BLaER1 treated with 17β-estradiol and CSF1 and Interleukin-3, amounts not matched to agents 10 nM and 100 nM (cell line): Measurements from ENCODE around the gene ODF2L.
A peak's percentile ranks its signal among the peaks of the same experiment; 100 is the strongest.

Experiments
- H3K27ac ChIP-seq, 11 experiments: shearing (Covaris generic); formaldehyde crosslinking; 2 replicates each; pipeline ENCODE4 v1.8.1; 2022
- H3K27me3 ChIP-seq, 11 experiments: shearing (Covaris generic); formaldehyde crosslinking; 2 replicates each; pipeline ENCODE4 v1.8.1; 2022
- H3K36me3 ChIP-seq, 11 experiments: shearing (Covaris generic); formaldehyde crosslinking; 2 replicates each; pipeline ENCODE4 v1.8.1; 2022
- H3K4me1 ChIP-seq, 10 experiments: shearing (Covaris generic); formaldehyde crosslinking; 2 replicates each; pipeline ENCODE4 v1.8.1; 2022
- H3K4me2 ChIP-seq, 11 experiments: shearing (Covaris generic); formaldehyde crosslinking; 2 replicates each; pipeline ENCODE4 v1.8.1; 2022
- H3K4me3 ChIP-seq, 10 experiments: shearing (Covaris generic); formaldehyde crosslinking; 2 replicates each; pipeline ENCODE4 v1.8.1; 2022
- H3K9ac ChIP-seq, 11 experiments: shearing (Covaris generic); formaldehyde crosslinking; 2 replicates each; pipeline ENCODE4 v1.8.1; 2022
- H3K9me3 ChIP-seq, 11 experiments: shearing (Covaris generic); formaldehyde crosslinking; replicated peaks in 1 of 11; 2 replicates each; pipeline ENCODE4 v1.8.1; 2022
- H4K20me1 ChIP-seq, 11 experiments: shearing (Covaris generic); formaldehyde crosslinking; 2 replicates each; pipeline ENCODE4 v1.8.1; 2022
- Cebpa-rat ChIP-seq, 11 experiments: shearing (Covaris generic); IDR thresholded peaks; 2 replicates each; pipeline ENCODE4 v1.8.1; 2022

The ODF2L gene

DNA sequence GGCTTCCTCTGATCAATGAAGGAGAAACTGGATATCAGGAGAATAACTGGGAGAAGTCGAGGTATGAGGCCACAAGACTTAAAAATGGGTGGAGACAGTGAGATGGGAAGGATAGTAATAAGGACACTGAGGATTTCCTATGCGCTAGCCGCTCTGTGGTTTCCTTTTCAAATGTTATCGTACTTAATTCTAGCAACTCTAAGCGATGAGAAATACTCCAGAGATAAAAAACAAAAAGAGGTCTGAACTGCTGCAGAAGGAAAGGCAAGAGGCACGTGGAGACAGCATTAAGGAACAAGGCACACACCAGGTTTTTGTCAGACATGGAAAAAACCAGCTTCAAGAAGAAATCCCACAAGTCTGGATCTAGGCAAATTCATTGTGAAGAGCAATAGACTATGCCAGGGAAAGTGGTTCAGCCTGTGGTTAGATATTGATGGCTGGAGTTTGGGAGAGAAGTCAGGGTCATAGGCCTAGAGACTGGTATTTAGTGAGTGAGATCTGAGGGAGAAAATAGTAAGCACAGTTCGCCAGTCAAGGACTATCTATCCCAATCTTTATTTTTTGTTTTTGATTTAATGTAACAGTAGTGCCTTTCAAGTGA, 33.1 kb upstream of the ODF2L start:
- peak overlapping the region; percentile 28 to 89 (median 76) for H3K4me2 ChIP-seq
- H4K20me1 ChIP-seq: no peaks in the 10 kb centered on the region
- H3K4me3 ChIP-seq: peak overlapping the region in 2 of 10 experiments; percentile 2 to 11; a peak in 3 of 20 replicates
- TF ChIP-seq Cebpa-rat (IDR thresholded peaks at IDR 0.05): no peak
- H3K27me3 ChIP-seq: no peaks in the 10 kb centered on the region
- H3K9ac ChIP-seq: peak overlapping the region in 9 of 11 experiments; percentile 18 to 82 (median 75); a peak in 16 of 22 replicates
- H3K27ac ChIP-seq: peak overlapping the region; percentile 10 to 95 (median 89)
- H3K9me3 ChIP-seq: no peaks in the 10 kb centered on the region; a peak in 1 of 22 replicates
- H3K36me3 ChIP-seq: no peaks in the 10 kb centered on the region
- H3K4me1 ChIP-seq: peaks cover 18 to 84% (median 45%) of the 10 kb centered on the region in 10 experiments

- Histone ChIP-seq H3K4me1 (peaks cover under 1 to 85% (median 10%) of the 10 kb centered on the region in 10 experiments; a peak in 19 of 20 replicates), H3K36me3 (no peaks in the 10 kb centered on the region), H3K27me3 (no peaks in the 10 kb centered on the region), H3K4me2 (peak within 1 kb of the TSS in 3 of 11 experiments; percentile 25 to 57 (median 46); a peak in 6 of 22 replicates), H3K9ac (no peak within 1 kb of the TSS), H3K27ac (no peak within 1 kb of the TSS), H3K9me3 (no peaks in the 10 kb centered on the region; a peak in 1 of 22 replicates), H4K20me1 (no peaks in the 10 kb centered on the region), H3K4me3 (no peak within 1 kb of the TSS)
- no peak for TF ChIP-seq Cebpa-rat (IDR thresholded peaks at IDR 0.05)
Observed at GRCh38 chr1:86423873-86424272, 27.8 kb upstream of the ODF2L start, which contains the start of gene CLCA2. Gene CLCA2, plus strand, starts transcription at chr1:86424171. Its CDS starts 77 bp downstream, at chr1:86424248.

- H3K36me3 ChIP-seq: no peaks in the 10 kb centered on the region
- peak overlapping the region in 3 of 11 experiments; percentile 25 to 57 (median 46); a peak in 6 of 22 replicates for H3K4me2 ChIP-seq
- no peaks in the 10 kb centered on the region; a peak in 1 of 22 replicates for H3K9me3 ChIP-seq
- peaks cover 0 to 84% (median 6%) of the 10 kb centered on the region in 10 experiments; a peak in 14 of 20 replicates for H3K4me1 ChIP-seq
- TF ChIP-seq Cebpa-rat (IDR thresholded peaks at IDR 0.05): no peak
- H3K27ac ChIP-seq: no peak overlapping the region
- H3K27me3 ChIP-seq: no peaks in the 10 kb centered on the region
- H3K4me3 ChIP-seq: no peak overlapping the region
- no peaks in the 10 kb centered on the region for H4K20me1 ChIP-seq
- no peak overlapping the region for H3K9ac ChIP-seq
Observed at GRCh38 chr1:86423473-86423872, 27.4 kb upstream of the ODF2L start.

DNA sequence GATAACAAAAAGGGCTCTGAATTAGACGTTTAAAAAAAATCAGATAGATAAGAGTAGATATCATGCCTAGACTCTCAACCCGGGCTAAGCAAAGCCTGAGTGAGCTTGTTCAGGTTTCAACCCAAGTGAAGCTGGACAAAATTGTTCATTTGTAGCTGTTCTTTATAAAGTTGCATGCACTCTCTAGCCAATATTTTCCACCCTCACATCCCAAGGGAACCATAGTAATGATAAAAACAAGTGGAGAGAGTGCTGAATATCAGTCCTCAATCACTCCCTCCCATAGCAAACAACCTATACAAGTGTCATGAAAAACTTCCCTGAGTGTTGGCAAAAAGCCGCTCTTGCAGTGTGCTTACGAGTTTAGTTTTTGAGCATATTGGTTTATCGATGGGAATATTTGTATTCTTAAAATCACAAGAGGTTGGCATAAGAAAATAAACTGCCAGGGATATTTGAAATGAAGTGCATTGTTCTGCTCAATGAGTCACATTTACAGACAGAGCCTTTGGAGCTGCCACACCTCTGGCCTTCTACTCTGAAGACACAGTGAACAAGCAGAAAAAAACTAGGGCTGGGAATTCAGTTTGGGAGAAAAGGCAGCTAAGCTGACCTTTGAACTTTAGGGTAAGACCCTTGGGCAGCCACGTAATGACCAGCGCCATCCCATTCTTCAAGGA, 25.6 kb upstream of the ODF2L start:
- Histone ChIP-seq H3K36me3 (no peaks in the 10 kb centered on the region), H3K4me3 (no peak overlapping the region), H3K9me3 (no peaks in the 10 kb centered on the region), H3K27ac (no peak overlapping the region), H3K4me1 (peaks cover 0 to 67% (median 2%) of the 10 kb centered on the region in 10 experiments; a peak in 9 of 20 replicates), H4K20me1 (no peaks in the 10 kb centered on the region), H3K9ac (no peak overlapping the region), H3K27me3 (no peaks in the 10 kb centered on the region), H3K4me2 (peak overlapping the region in 3 of 11 experiments; percentile 1 to 2 (median 1); a peak in 3 of 22 replicates)
- TF ChIP-seq Cebpa-rat (IDR thresholded peaks at IDR 0.05): no peak

- H3K4me3 ChIP-seq: no peak overlapping the region
- no peaks in the 10 kb centered on the region for H4K20me1 ChIP-seq
- no peak for TF ChIP-seq Cebpa-rat (IDR thresholded peaks at IDR 0.05)
- no peak overlapping the region; a peak in 1 of 22 replicates for H3K9ac ChIP-seq
- H3K36me3 ChIP-seq: no peaks in the 10 kb centered on the region
- peaks cover 0 to 53% (median 2%) of the 10 kb centered on the region in 10 experiments; a peak in 9 of 20 replicates for H3K4me1 ChIP-seq
- no peaks in the 10 kb centered on the region for H3K9me3 ChIP-seq
- H3K27ac ChIP-seq: no peak overlapping the region
- peak overlapping the region in 6 of 11 experiments; percentile 2 to 62 (median 42); a peak in 8 of 22 replicates for H3K4me2 ChIP-seq
- no peaks in the 10 kb centered on the region for H3K27me3 ChIP-seq
Observed at GRCh38 chr1:86419277-86419903, 23.3 kb upstream of the ODF2L start.

GRCh38 chr1:86416343-86416742, 20.2 kb upstream of the ODF2L start:
- Histone ChIP-seq H3K4me2 (no peak overlapping the region), H3K36me3 (no peaks in the 10 kb centered on the region), H3K4me1 (peaks cover 0 to 29% (median 2%) of the 10 kb centered on the region in 10 experiments; a peak in 9 of 20 replicates), H3K27me3 (no peaks in the 10 kb centered on the region), H3K27ac (no peak overlapping the region), H3K4me3 (no peak overlapping the region), H3K9me3 (no peaks in the 10 kb centered on the region), H3K9ac (no peak overlapping the region), H4K20me1 (no peaks in the 10 kb centered on the region)
- TF ChIP-seq Cebpa-rat (IDR thresholded peaks at IDR 0.05): no peak

DNA sequence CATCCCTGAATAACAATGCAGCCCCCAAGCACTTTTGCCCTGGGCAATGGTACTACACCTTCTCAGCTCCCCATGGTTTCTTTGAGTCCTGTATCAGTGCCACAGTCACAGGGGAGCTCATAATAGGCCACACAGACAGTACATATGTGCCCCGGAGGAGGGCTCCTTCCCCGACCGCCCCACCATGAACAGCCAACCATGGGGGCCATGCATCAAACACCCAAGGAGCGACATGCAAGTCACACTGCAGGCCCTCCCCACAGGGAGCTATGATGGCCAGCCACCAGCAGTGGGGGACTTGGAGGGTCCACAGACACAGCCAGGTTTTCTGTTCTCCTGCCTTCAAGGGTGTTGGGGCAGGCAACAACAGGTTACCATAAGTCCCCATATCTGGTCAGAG, 14.8 kb upstream of the ODF2L start:
- Histone ChIP-seq H3K36me3 (no peaks in the 10 kb centered on the region), H3K4me1 (no peaks in the 10 kb centered on the region), H3K4me2 (no peak overlapping the region), H3K9me3 (no peaks in the 10 kb centered on the region), H3K27me3 (no peaks in the 10 kb centered on the region), H3K4me3 (no peak overlapping the region), H3K9ac (no peak overlapping the region), H3K27ac (no peak overlapping the region), H4K20me1 (no peaks in the 10 kb centered on the region)
- TF ChIP-seq Cebpa-rat (IDR thresholded peaks at IDR 0.05): no peak

DNA sequence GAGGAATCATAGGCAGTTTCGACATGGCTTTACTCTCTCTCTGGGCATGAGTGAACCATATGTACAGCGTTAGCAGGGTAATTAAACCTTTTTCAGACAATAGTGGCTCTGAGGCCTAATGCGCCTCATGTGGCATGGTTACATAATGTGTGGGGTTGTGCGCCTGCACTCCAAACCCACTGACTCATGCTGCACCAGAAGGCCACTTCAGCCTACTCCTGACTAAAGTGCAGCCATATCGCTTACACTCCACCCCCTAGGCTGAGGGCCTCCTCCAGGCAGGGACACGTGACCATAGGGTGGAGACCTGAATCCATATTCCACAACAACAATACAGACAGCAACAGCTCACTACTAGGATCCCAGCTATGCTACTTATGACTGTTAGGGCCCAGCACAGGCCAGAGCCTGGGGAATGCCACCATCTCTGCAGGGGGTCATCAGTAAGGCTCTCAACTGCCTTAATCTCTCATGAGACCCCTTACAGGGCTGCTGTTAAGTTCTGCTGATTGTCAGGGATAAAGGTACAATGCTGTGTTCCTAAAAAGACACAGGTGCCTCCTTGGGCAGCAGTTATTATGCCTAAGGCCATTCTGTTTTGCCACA, 13.4 kb upstream of the ODF2L start:
- H4K20me1 ChIP-seq: no peaks in the 10 kb centered on the region
- TF ChIP-seq Cebpa-rat (IDR thresholded peaks at IDR 0.05): no peak
- H3K27me3 ChIP-seq: no peaks in the 10 kb centered on the region

More for the DNA sequence above, 13.4 kb upstream of the ODF2L start:
- Histone ChIP-seq H3K27ac (no peak overlapping the region), H3K9ac (no peak overlapping the region), H3K36me3 (no peaks in the 10 kb centered on the region), H3K4me3 (no peak overlapping the region), H3K4me1 (no peaks in the 10 kb centered on the region), H3K9me3 (no peaks in the 10 kb centered on the region), H3K4me2 (no peak overlapping the region)
